SH-SY5Y (cell line): ENCODE results near the gene BRD3.

Experiments used
- GATA2 ChIP-seq: IDR thresholded peaks from 2 replicates; pipeline ENCODE4 v1.6.1; 2011; ENCODE audit warnings: mild to moderate bottlenecking, low read depth, low read length
- GATA3 ChIP-seq: IDR thresholded peaks from 2 replicates; pipeline ENCODE4 v1.6.1; 2011; ENCODE audit warnings: low read depth, mild to moderate bottlenecking, low read length, moderate library complexity

- TF ChIP-seq GATA2 (no peak), GATA3 (no peak)
Observed at GRCh38 chr9:134033516-134034214, 34.2 kb downstream of the BRD3 start.
